Measurements from ENCODE around the gene ACTG1.

Gene ACTG1

DNA sequence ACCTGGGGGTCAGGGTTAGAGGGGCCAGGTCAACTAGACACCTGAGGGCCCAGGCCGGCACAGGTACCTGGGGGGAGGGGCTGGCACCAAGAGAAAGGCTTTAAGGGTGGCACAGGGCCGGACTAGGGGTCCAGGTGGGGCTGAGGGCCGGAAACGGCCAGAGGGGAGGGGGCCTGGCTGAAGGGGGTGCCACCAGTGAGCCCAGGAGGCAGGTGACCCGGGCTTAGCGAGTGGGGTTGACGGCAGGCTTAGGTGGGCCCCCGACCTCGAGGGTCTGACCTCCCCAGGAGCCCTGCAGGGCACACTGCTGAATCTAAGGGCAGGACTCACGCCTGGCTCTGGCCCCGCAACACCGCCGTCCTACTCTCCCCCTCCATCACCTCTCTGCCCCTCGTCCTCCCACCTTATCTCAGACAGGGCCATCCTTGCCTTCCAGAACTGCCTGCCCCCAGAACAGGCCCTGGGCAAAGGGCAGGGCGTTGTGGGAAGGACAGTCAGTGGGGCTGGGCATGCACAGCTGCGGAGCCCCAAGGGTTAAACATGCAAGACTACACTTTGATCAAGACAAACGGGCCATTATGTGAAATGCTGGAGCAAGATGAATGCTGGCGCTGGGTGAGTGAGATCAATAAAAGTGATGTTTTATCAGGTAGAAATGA lies 44.4 kb downstream of the ACTG1 start:
- DNase-seq (ENCODE audit: insufficient read length, low spot score) (no peak), FAIRE-seq (no peak)

DNA sequence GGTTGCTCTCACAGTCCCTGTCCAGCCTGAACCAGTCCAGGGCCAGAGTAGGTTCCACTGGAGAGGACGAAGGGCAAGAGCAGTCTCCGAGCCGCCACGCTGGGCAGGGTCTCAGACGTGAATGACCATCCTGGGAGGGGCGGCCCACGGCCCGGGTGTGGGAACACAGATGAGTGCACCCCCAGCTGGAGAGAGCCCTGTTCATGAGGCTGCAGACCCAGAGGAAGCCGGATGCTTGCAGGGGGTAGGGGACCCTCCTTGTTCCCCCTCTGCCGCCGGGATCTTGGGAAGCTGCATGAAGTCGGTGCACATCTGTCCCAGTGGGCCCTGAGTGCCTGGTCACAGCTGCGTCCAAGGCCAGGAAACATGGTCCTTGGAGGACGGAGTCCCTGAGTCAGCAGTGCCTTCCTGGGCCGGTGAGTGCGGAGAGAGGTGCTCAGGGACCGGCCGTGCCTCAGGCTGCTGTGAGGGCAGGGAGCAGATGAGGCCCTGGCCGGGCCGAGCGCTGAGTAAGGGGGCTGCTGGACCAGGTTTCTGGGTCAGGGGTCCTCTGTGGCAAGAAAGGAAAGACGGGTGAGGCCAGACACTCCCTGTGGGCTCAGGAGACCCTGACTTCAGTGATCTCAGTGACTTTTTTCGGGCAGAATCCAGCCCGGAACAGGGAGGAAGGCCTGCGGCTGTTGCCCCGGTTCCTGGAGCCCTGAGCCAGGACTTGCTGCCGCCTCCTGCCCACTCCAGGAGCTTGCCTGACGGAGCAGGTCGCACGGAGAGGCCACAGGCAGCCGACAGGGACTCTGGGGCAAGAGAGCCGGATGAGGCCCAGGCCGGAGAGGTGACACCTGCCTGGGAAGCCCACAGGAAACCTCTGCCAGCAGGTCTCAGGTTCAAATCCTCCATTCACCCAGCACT lies 45.8 kb downstream of the ACTG1 start:
- no peak for FAIRE-seq
- no peak for DNase-seq (ENCODE audit: insufficient read length, low spot score)

DNA sequence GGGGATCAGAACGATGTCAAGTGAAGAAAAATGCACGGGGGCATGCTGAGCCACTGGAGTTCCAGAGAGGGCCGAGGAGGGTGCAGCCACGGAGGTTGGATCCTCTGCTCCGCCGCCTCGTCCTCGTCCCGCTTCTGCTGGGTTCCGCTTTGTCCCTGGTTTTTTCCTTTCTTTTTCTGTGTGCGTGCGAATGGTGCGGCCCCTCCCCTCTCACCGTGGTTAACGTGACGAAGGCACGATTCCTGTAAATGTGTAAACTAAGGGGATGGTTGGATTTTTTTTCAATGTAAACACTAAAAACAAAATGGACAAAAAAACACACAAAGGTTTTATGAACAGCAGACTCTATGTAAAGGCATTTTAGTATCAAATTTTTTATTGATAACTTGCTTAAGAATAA lies 46.7 kb downstream of the ACTG1 start:
- no peak for FAIRE-seq

DNA sequence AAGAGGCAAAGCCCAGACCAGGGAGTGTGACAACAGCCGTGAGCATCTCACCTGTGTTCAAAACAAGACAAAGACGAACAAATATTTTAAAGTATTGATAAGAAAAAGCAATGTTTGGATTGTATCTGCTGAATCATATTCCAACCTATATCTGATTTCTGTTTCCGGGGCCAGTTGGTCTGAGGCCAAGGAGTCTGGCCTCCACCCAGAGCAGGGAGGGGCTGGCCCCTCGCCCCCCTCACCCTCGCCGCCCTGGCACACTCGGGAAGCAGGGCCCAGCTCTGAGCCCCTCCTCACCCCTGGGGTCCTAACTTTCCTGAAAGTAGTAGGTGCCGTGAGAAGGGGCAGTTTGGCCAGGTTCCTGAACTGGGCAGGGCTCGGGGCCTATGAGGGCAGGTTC lies 48.0 kb downstream of the ACTG1 start:
- FAIRE-seq (no peak), DNase-seq (ENCODE audit: insufficient read length, low spot score) (no peak)

More for the DNA sequence above, 46.7 kb downstream of the ACTG1 start:
- no peak for DNase-seq (ENCODE audit: insufficient read length, low spot score)

DNA sequence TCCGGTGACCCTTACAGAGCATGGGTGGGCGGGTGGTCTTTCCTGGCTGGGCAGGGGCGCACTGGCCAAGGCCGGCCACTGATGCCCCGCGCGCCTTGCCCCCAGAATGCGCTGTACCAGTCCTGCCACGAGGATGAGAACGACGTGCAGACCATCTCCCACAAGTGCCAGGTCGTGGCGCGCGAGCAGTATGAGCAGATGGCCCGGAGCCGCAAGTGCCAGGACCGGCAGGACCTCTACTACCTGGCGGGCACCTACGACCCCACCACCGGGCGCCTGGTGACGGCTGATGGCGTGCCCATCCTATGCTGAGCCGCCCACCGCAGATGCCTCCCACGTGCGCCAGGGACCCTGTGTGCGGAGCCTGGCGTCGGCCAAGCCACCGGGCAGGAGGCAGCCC lies 49.1 kb downstream of the ACTG1 start:
- DNase-seq (ENCODE audit: insufficient read length, low spot score) (no peak), FAIRE-seq (no peak)

DNA sequence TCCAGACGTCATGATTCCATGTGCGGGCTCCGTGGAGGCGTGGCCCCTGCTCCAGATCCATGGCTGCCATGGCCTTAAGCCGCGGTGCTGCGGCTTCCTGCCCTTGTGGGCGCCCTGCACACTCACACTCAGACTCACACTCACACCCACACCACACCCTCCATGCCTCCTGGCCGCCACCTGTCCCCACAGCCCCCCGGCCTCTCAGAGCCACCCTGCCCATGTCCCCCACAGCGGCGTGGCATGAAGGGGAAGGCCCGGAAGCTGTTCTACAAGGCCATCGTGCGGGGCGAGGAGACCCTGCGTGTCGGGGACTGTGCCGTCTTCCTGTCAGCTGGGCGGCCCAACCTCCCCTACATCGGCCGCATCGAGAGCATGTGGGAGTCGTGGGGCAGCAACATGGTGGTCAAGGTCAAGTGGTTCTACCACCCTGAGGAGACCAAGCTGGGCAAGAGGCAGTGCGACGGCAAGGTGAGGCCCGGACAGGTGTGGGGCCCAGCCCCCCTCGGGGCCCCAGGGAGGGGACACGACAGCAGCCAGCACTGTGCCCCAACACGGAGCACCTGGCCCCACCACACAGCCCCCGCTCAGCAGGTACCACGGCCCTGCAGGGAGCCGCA lies 50.0 kb downstream of the ACTG1 start:
- FAIRE-seq: no peak

DNA sequence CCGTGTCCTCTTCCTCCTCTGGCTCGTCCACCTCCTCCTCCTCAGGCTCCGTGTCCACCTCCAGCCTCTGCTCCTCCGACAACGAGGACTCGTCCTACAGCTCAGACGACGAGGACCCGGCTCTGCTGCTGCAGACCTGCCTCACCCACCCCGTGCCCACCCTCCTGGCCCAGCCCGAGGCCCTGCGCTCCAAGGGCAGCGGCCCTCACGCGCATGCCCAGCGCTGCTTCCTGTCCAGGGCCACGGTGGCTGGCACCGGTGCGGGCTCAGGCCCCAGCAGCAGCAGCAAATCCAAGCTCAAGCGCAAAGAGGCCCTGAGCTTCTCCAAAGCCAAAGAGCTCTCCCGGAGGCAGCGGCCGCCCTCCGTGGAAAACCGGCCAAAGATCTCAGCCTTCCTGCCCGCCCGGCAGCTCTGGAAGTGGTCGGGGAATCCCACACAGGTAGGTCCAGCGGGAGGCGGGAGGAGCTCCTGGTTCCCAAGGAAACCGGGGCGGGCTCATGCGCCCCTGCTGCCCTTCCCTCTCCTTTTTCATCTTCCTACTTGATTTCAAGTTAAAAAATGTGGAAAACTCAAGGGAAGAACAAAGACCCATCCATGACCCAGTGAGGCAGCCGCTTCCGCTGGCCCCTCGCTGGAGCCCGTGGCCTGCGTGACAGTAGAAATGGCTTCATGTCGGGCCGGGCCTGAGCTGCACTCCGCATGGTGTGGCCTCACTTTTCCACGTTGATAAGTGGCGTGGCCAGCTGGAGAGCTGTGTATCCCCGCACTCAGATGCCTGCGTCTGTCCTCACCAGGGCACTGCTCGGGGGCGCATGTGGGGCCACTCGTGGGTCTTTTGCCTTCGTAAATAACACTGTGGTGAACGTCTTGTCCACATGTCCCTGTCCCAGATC lies 50.7 kb downstream of the ACTG1 start:
- DNase-seq (ENCODE audit: insufficient read length, low spot score) (no peak), FAIRE-seq (no peak)

More for the DNA sequence above, 50.0 kb downstream of the ACTG1 start:
- DNase-seq (ENCODE audit: insufficient read length, low spot score): no peak

DNA sequence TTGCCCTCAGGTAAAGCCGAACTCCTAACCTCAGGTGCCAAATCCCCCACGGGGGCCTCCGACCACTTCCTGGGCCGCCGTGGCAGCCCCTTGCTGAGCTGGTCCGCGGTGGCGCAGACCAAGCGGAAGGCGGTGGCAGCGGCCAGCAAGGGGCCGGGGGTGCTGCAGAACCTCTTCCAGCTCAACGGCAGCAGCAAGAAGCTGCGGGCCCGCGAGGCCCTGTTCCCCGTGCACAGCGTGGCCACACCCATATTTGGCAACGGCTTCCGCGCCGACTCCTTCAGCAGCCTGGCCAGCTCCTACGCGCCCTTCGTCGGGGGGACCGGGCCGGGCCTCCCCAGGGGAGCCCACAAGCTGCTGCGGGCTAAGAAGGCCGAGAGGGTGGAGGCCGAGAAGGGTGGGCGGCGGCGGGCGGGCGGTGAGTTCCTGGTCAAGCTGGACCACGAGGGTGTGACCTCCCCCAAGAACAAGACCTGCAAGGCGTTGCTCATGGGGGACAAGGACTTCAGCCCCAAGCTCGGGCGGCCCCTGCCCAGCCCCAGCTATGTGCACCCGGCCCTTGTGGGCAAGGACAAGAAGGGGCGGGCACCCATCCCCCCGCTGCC lies 51.6 kb downstream of the ACTG1 start:
- FAIRE-seq (no peak), DNase-seq (ENCODE audit: insufficient read length, low spot score) (no peak)

All from HTR-8/SVneo (cell line).